Measurements from ENCODE around the gene CHCHD3. TPM values are rescaled to one million over a fixed set of nuclear protein-coding genes. Genes with fewer than 3 reads are reported as not detected.

CHCHD3 gene
- total RNA-seq, 1 donor from 2014 or later = 209 TPM

GRCh38 chr7:133024596-133024995, 57.3 kb downstream of the CHCHD3 start:
- intact Hi-C loops (cut with micrococcal nuclease) = no loop called here
- Histone ChIP-seq H3K36me3 (no peaks in the 10 kb centered on the region), H3K4me3 (no peak overlapping the region), H3K27me3 (ENCODE audit: low read depth) (no peaks in the 10 kb centered on the region), H3K27ac (replicated peaks) (no peak overlapping the region), H3K9me3 (replicated peaks) (peaks cover 12% of the 10 kb centered on the region), H3K4me1 (peaks cover 36% of the 10 kb centered on the region)
- no peak for DNase-seq
- TF ChIP-seq, protein P1, sequence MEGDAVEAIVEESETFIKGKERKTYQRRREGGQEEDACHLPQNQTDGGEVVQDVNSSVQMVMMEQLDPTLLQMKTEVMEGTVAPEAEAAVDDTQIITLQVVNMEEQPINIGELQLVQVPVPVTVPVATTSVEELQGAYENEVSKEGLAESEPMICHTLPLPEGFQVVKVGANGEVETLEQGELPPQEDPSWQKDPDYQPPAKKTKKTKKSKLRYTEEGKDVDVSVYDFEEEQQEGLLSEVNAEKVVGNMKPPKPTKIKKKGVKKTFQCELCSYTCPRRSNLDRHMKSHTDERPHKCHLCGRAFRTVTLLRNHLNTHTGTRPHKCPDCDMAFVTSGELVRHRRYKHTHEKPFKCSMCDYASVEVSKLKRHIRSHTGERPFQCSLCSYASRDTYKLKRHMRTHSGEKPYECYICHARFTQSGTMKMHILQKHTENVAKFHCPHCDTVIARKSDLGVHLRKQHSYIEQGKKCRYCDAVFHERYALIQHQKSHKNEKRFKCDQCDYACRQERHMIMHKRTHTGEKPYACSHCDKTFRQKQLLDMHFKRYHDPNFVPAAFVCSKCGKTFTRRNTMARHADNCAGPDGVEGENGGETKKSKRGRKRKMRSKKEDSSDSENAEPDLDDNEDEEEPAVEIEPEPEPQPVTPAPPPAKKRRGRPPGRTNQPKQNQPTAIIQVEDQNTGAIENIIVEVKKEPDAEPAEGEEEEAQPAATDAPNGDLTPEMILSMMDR (IDR thresholded peaks at IDR 0.05; ENCODE audit: borderline replicate concordance) = no peak

DNA sequence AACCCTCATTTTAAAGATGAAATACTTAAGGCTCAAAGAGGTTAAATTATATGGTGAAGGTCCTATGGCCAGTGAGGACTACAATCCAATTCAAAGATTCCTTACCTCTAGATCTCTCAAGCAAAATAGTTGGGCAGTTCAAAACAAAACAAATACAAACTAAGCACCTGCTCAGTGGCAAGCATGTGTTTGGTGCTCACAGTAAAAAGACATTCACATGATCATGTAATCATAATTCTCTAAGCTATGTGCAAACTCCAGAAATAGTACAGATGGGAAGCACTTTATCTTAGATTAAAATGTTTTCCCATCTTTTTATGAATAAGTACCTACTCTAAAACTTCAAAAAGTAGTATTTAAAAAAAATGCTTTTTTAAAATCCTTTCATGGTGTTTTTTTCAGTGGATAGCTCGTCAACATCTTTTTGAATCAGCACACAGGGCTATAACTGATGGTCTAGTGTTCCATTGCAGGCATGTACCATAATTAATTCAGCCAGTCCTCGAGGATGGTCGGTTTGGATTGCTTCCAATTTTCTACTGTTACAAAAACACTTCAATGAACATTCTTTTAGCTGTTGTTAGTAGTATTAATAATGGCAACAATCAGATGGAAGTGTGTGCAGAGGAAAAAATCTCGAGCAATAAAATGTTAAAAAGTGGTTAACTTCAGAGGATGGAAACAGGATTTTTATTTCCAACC, 58.4 kb downstream of the CHCHD3 start:
- Histone ChIP-seq H3K36me3 (no peaks in the 10 kb centered on the region), H3K27ac (replicated peaks) (no peak overlapping the region), H3K27me3 (ENCODE audit: low read depth) (no peaks in the 10 kb centered on the region), H3K4me3 (no peak overlapping the region), H3K4me1 (peaks cover 30% of the 10 kb centered on the region), H3K9me3 (replicated peaks) (peaks cover 12% of the 10 kb centered on the region)
- no peak for DNase-seq
- TF ChIP-seq, protein P1 (IDR thresholded peaks at IDR 0.05; ENCODE audit: borderline replicate concordance) = no peak
- intact Hi-C loops (cut with micrococcal nuclease) = no loop called here

- no peak overlapping the region for H3K4me3 ChIP-seq
- TF ChIP-seq, protein P1 (IDR thresholded peaks at IDR 0.05; ENCODE audit: borderline replicate concordance) = no peak
- H3K4me1 ChIP-seq = peaks cover 34% of the 10 kb centered on the region
- H3K27me3 ChIP-seq (ENCODE audit: low read depth) = no peaks in the 10 kb centered on the region
- DNase-seq = no peak
- H3K27ac ChIP-seq (replicated peaks) = no peak overlapping the region
- peaks cover 12% of the 10 kb centered on the region for H3K9me3 ChIP-seq (replicated peaks)
- H3K36me3 ChIP-seq = no peaks in the 10 kb centered on the region
- intact Hi-C loops (cut with micrococcal nuclease) = no loop called here
These were observed 59.2 kb downstream of the CHCHD3 start for GRCh38 chr7:133022661-133023060.

DNA sequence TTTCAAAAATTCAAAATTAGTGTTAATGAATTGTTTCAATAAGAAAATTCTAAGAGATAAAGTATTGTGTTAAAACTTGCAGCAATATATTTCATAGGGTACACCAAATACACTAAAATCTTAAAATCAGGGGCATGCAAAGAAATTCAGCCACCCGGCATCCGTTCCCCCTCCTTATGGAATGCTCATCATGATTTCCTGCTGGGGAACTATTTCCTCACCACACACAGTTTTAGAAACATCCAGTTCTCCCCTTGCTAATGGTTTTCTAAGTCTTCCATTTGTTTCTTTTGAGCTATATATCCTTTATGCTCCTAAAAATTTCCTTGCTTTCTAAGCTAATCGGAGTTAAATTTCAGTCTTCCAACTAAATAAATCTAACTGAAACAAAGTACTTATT, 60.7 kb downstream of the CHCHD3 start:
- TF ChIP-seq, protein P1 (IDR thresholded peaks at IDR 0.05; ENCODE audit: borderline replicate concordance) = no peak

DNA sequence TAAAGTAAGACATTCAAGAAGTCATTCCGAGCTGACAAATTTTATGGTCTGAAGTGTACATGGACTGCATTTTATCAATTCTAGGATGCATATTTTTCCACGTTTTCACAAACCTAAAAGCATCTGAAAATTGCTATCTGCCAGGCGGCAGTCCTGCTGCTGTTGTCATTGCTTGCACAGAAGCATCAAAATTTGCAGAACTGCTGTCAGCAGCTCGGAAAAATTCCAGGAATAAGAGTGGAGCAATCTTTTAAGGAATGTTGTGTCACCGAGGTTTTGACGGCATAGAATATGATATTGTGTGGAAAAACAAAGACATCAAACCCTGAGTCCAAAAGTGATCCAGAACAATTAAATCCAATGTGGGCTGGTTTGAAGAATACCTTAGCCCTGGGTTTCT, 61.4 kb downstream of the CHCHD3 start:
- intact Hi-C loops (cut with micrococcal nuclease) = no loop called here
- no peak overlapping the region for H3K4me3 ChIP-seq
- no peaks in the 10 kb centered on the region for H3K36me3 ChIP-seq
- DNase-seq = no peak
- no peaks in the 10 kb centered on the region for H3K9me3 ChIP-seq (replicated peaks)
- H3K27ac ChIP-seq (replicated peaks) = no peak overlapping the region
- H3K4me1 ChIP-seq = peaks cover 48% of the 10 kb centered on the region
- H3K27me3 ChIP-seq (ENCODE audit: low read depth) = no peaks in the 10 kb centered on the region
- TF ChIP-seq, protein P1 (IDR thresholded peaks at IDR 0.05; ENCODE audit: borderline replicate concordance) = no peak

More for the DNA sequence above, 60.7 kb downstream of the CHCHD3 start:
- Histone ChIP-seq H3K9me3 (replicated peaks) (peaks cover 3% of the 10 kb centered on the region), H3K4me1 (peaks cover 43% of the 10 kb centered on the region), H3K27me3 (ENCODE audit: low read depth) (no peaks in the 10 kb centered on the region), H3K4me3 (no peak overlapping the region), H3K36me3 (no peaks in the 10 kb centered on the region), H3K27ac (replicated peaks) (no peak overlapping the region)
- intact Hi-C loops (cut with micrococcal nuclease) = no loop called here
- DNase-seq = no peak
